Raji (cell line): ENCODE data around the gene CASP12.

ENCODE experiments used
- POLR2A ChIP-seq: IDR thresholded peaks from 2 replicates; pipeline ENCODE4 v1.6.1; 2011; ENCODE audit warnings: low read depth, low read length, control low read depth; ENCODE audit not compliant: insufficient read depth

Gene CASP12

GRCh38 chr11:104897891-104898684 lies at the start of gene CASP12:
Gene CASP12, minus strand, starts transcription at chr11:104898460.
- TF ChIP-seq POLR2A = no peak

- no peak for TF ChIP-seq POLR2A
Measured at GRCh38 chr11:104946907-104947306, 48.6 kb upstream of the CASP12 start.

GRCh38 chr11:104944076-104944475 lies 45.8 kb upstream of the CASP12 start:
- no peak for TF ChIP-seq POLR2A

GRCh38 chr11:104943561-104943960 lies 45.3 kb upstream of the CASP12 start:
- TF ChIP-seq POLR2A = no peak

GRCh38 chr11:104934594-104934993 lies 36.3 kb upstream of the CASP12 start:
- TF ChIP-seq POLR2A = no peak

- no peak for TF ChIP-seq POLR2A
Measured at GRCh38 chr11:104928811-104929210, 30.6 kb upstream of the CASP12 start.

- no peak for TF ChIP-seq POLR2A
Measured at GRCh38 chr11:104926771-104927611, 28.7 kb upstream of the CASP12 start.

- TF ChIP-seq POLR2A = no peak
Measured at GRCh38 chr11:104925850-104926249, 27.6 kb upstream of the CASP12 start.

- no peak for TF ChIP-seq POLR2A
Measured at GRCh38 chr11:104918113-104918824, 20.0 kb upstream of the CASP12 start.

GRCh38 chr11:104917271-104918112 lies 19.2 kb upstream of the CASP12 start:
- no peak for TF ChIP-seq POLR2A

- TF ChIP-seq POLR2A = no peak
Measured at GRCh38 chr11:104916442-104916841, 18.2 kb upstream of the CASP12 start.

- TF ChIP-seq POLR2A = no peak
Measured at GRCh38 chr11:104912102-104912501, 13.8 kb upstream of the CASP12 start.

- TF ChIP-seq POLR2A = no peak
Measured at GRCh38 chr11:104908186-104908531, 9.9 kb upstream of the CASP12 start.

- no peak for TF ChIP-seq POLR2A
Measured at GRCh38 chr11:104907521-104908185, 9.4 kb upstream of the CASP12 start.

- no peak for TF ChIP-seq POLR2A
Measured at GRCh38 chr11:104905271-104905670, 7.0 kb upstream of the CASP12 start.

- TF ChIP-seq POLR2A = no peak
Measured at GRCh38 chr11:104899226-104899625, 966 bp upstream of the CASP12 start.
